DMS53 treated with DMSO at 0.1 percent for 48 hours (cell line): Measurements from ENCODE around the gene CHAD.

Experiments
- DNase-seq: peaks from one replicate; lab custom pipeline; 2025; ENCODE audit not compliant: unreplicated experiment; lab: John Stamatoyannopoulos, UW

CHAD gene

GRCh38 chr17:50468304-50469207, at the start of gene CHAD:
Gene CHAD (minus strand): TSS chr17:50468880. CDS start chr17:50468813, 67 bp downstream.
- no peak for DNase-seq

- DNase-seq, result no peak
Measured at GRCh38 chr17:50517504-50518383, 49.1 kb upstream of the CHAD start.

- no peak for DNase-seq
Measured at GRCh38 chr17:50517011-50517410, 48.3 kb upstream of the CHAD start.

GRCh38 chr17:50514936-50515702, 46.4 kb upstream of the CHAD start:
- no peak for DNase-seq

- DNase-seq, result no peak
Measured at GRCh38 chr17:50514388-50514787, 45.7 kb upstream of the CHAD start.

GRCh38 chr17:50513495-50513894, 44.8 kb upstream of the CHAD start:
- DNase-seq, result no peak

- no peak for DNase-seq
Measured at GRCh38 chr17:50511058-50511457, 42.4 kb upstream of the CHAD start.

- DNase-seq, result no peak
Measured at GRCh38 chr17:50508573-50509460, 40.1 kb upstream of the CHAD start.

GRCh38 chr17:50507871-50508572, 39.3 kb upstream of the CHAD start, which contains the start of gene MYCBPAP:
Gene MYCBPAP (plus strand): TSS chr17:50508439. CDS start chr17:50508675, 236 bp downstream.
- peak; percentile 85 for DNase-seq

- no peak for DNase-seq
Measured at GRCh38 chr17:50506298-50506697, 37.6 kb upstream of the CHAD start.

- DNase-seq, result no peak
Measured at GRCh38 chr17:50505591-50506130, 37.0 kb upstream of the CHAD start.

GRCh38 chr17:50502301-50502990, 33.8 kb upstream of the CHAD start:
- no peak for DNase-seq

GRCh38 chr17:50501054-50501453, 32.4 kb upstream of the CHAD start:
- DNase-seq, result no peak

GRCh38 chr17:50499721-50500120, 31.0 kb upstream of the CHAD start:
- no peak for DNase-seq

- DNase-seq, result no peak
Measured at GRCh38 chr17:50499270-50499669, 30.6 kb upstream of the CHAD start.

GRCh38 chr17:50498021-50498874, 29.6 kb upstream of the CHAD start:
- DNase-seq, result peak; percentile 42

- DNase-seq, result no peak
Measured at GRCh38 chr17:50495918-50496317, 27.2 kb upstream of the CHAD start.
